DMS 273 (cell line): ENCODE measurements around the gene SPATA24.
"Not testable (repeated sequence)": the region's sequence is repeated elsewhere in the genome, so short reads cannot be mapped to it uniquely, and the experiment has no call there.

ENCODE experiments used
- DNase-seq: peaks from one replicate; lab custom pipeline; 2025; ENCODE audit not compliant: unreplicated experiment; lab: John Stamatoyannopoulos, UW

The SPATA24 gene

DNA sequence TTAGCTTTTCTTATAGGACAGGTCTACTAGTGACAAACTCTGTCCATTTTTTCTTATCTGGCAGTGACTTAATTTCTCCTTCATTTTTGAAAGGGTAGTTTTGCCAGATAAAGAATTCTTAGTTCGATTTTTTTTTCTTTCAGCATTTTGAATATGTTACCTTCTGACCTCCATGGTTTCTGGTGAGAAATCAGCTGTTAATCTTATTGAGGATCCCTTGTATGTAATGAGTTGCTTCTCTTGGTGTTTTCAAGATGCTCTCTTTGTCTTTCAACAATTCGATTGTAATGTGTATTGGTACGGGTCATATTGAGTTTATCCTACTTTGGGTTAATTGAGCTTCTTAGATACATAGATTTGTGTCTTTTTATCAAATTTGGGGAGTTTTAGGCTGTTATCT lies 49.7 kb downstream of the SPATA24 start:
- DNase-seq: no peak

DNA sequence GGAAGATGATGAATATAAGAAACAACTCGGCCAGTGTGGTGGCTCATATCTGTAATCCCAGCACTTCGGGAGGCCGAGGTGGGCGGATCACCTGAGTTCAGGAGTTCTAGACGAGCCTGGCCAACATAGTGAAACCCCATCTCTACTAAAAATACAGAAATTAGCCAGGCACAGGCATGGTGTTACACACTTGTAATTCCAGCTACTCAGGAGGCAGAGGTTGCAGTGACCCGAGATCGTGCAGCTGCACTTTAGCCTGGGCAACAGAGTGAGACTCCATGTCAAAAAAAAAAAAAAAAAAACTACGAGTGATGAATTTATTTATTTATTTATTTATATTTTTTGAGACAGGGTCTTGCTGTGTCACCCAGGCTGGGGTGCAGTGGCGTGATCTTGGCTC lies 56.0 kb downstream of the SPATA24 start:
- not testable (repeated sequence) for DNase-seq
